Measurements from ENCODE around the gene RGS1.

- TF ChIP-seq POLR2A (IDR thresholded peaks at IDR 0.05; ENCODE audit: low read depth, low read length), result no peak
- TF ChIP-seq CTCF (conservative IDR thresholded peaks at IDR 0.05; ENCODE audit: low read depth, low read length), result no peak
- no peak for TF ChIP-seq MXI1 (IDR thresholded peaks at IDR 0.05; ENCODE audit: borderline replicate concordance, low read depth, low read length)
- no peak for TF ChIP-seq MAFK (IDR thresholded peaks at IDR 0.05; ENCODE audit: low read depth, low read length)
- no peak for TF ChIP-seq FOS (IDR thresholded peaks at IDR 0.05; ENCODE audit: low read depth, low read length)
- no peak for TF ChIP-seq USF2 (IDR thresholded peaks at IDR 0.05; ENCODE audit: low read depth, low read length)
- TF ChIP-seq RAD21 (IDR thresholded peaks at IDR 0.05; ENCODE audit: low read length), result no peak
Measured at GRCh38 chr1:192587386-192588266, 12.1 kb downstream of the RGS1 start.
